Peyer's patch (tissue), 4 donors: Measurements from ENCODE around the gene GSTA2. TPM values are rescaled to one million over a fixed set of nuclear protein-coding genes. Genes with fewer than 3 reads are reported as not detected.
"Not testable (repeated sequence)": the region's sequence is repeated elsewhere in the genome, so short reads cannot be mapped to it uniquely, and the experiment has no call there.

Experiments
- DNase-seq, 3 donors: peaks; one replicate each; pipeline ENCODE4 v3.0.0-alpha.2; 2017 to 2019
- H3K27ac ChIP-seq, 4 donors: fragments of 200-600 bp; sonication (generic); one replicate each; pipeline ENCODE4 v1.5.1; 2016 to 2019
- H3K27me3 ChIP-seq, 2 donors: fragments of 200-600 bp; sonication (generic); one replicate each; pipeline ENCODE4 v1.5.1; 2019
- H3K36me3 ChIP-seq, 3 donors: fragments of 200-600 bp; sonication (generic); one replicate each; pipeline ENCODE4 v1.5.1; 2016 to 2019
- H3K4me1 ChIP-seq, 4 donors: fragments of 200-600 bp; sonication (generic); one replicate each; pipeline ENCODE4 v1.5.1; 2016 to 2019
- H3K4me3 ChIP-seq, 4 donors: fragments of 200-600 bp; sonication (generic); 1 replicate in 3 of 4; 2 replicates in 1 of 4; pipeline ENCODE4 v1.5.1; 2016 to 2019; ENCODE audit warnings: mild to moderate bottlenecking in 1 of 4
- H3K9me3 ChIP-seq, 4 donors: fragments of 200-600 bp; sonication (generic); one replicate each; pipeline ENCODE4 v1.5.1; 2016 to 2019; ENCODE audit warnings: mild to moderate bottlenecking in 1 of 4
- CTCF ChIP-seq, 6 experiments: fragments of 450-650 bp in 4 of 6; fragments of 200-600 bp in 2 of 6; sonication (generic) in 1 of 6; IDR thresholded peaks; one replicate each; pipeline ENCODE4 v1.5.1; 2017 to 2019; ENCODE audit warnings: antibody characterized with exemption in 6 of 6, mild to moderate bottlenecking in 3 of 6, moderate library complexity in 1 of 6
- POLR2A ChIP-seq, 2 donors: fragments of 450-650 bp; IDR thresholded peaks; one replicate each; pipeline ENCODE4 v1.5.1; 2017; ENCODE audit warnings: antibody characterized with exemption in 2 of 2, mild to moderate bottlenecking in 2 of 2, moderate library complexity in 2 of 2
- total RNA-seq, 4 donors: library from RNA; depleted of rRNA; stranded (reverse); fragments of >200 nt; gene quantifications; one replicate each; pipeline ENCODE4 v1.1.0, GENCODE V29; 2016

The GSTA2 gene
- total RNA-seq, 4 donors from 2014 or later = 15.7 to 92.2 (median 58.4) TPM

GRCh38 chr6:52754443-52754842 is 8.8 kb downstream of the GSTA2 start:
- Histone ChIP-seq H3K27ac (no peak overlapping the region), H3K9me3 (no peaks in the 10 kb centered on the region), H3K4me1 (no peaks in the 10 kb centered on the region), H3K36me3 (peaks cover 0 to 5% (median 0%) of the 10 kb centered on the region in 3 donors), H3K27me3 (no peaks in the 10 kb centered on the region), H3K4me3 (no peak overlapping the region)
- no peak for DNase-seq
- TF ChIP-seq POLR2A (IDR thresholded peaks at IDR 0.05) = no peak

DNA sequence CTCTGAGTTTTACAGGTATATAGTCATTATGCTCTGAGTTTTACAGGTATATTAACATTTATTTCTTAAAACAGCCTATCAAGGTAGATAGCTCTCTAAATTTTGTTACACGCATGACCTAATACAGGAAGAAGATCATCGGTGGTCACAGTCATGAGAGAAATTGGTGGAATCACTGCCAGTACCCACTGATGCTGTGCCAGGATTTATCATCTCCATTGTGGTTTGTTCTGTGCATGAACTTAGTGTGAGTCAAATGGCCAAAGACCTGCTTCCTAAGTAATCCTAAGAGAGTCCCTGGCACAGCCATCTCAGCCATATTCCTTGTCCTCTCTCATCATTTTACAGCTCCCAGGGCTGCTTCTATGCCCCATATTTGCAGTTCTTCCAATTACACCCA is 10.1 kb downstream of the GSTA2 start:
- not testable (repeated sequence) for H3K27me3 ChIP-seq, DNase-seq, H3K27ac ChIP-seq, H3K4me3 ChIP-seq, H3K36me3 ChIP-seq, H3K4me1 ChIP-seq, H3K9me3 ChIP-seq

- Histone ChIP-seq H3K4me1 (no peaks in the 10 kb centered on the region), H3K27ac (no peak overlapping the region), H3K9me3 (no peaks in the 10 kb centered on the region), H3K27me3 (no peaks in the 10 kb centered on the region), H3K4me3 (no peak overlapping the region), H3K36me3 (peaks cover 0 to 5% (median 0%) of the 10 kb centered on the region in 3 donors)
- DNase-seq = no peak
- TF ChIP-seq CTCF (IDR thresholded peaks at IDR 0.05) (no peak), POLR2A (IDR thresholded peaks at IDR 0.05) (no peak)
These were observed 11.0 kb downstream of the GSTA2 start for GRCh38 chr6:52752310-52752709.

- no peak for TF ChIP-seq POLR2A (IDR thresholded peaks at IDR 0.05)
- no peak for TF ChIP-seq CTCF (IDR thresholded peaks at IDR 0.05)
- no peak for DNase-seq
- Histone ChIP-seq H3K36me3 (peaks cover 0 to 5% (median 0%) of the 10 kb centered on the region in 3 donors), H3K4me3 (no peak overlapping the region), H3K27me3 (no peaks in the 10 kb centered on the region), H3K4me1 (no peaks in the 10 kb centered on the region), H3K9me3 (no peaks in the 10 kb centered on the region), H3K27ac (no peak overlapping the region)
These were observed 13.6 kb downstream of the GSTA2 start for GRCh38 chr6:52749556-52750152.

- not testable (repeated sequence) for H3K36me3 ChIP-seq, H3K4me1 ChIP-seq, H3K4me3 ChIP-seq, H3K9me3 ChIP-seq, DNase-seq, H3K27ac ChIP-seq, H3K27me3 ChIP-seq
These were observed 16.0 kb downstream of the GSTA2 start for GRCh38 chr6:52747301-52747700.

DNA sequence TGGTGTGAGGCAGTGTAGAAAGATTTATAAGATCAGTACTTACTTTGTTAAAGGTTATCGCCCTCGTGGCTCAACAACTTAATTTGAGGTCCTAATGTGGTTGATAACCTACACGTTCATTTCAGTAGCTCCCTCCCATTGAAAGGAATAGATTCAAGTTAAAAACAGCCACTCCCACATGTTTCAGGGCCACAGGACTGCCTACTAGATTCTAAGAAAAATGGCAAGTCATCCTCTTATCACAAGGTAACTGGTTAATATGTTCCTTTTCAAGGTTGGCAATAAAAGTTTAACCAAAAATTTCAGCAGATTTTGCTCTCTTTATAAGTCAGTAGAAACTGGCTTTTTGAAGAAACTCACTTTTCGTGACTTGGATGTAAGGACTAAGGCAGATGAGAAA is 17.1 kb downstream of the GSTA2 start:
- no peaks in the 10 kb centered on the region for H3K9me3 ChIP-seq
- no peaks in the 10 kb centered on the region for H3K4me1 ChIP-seq
- DNase-seq = no peak
- H3K36me3 ChIP-seq = peaks cover 0 to 3% (median 0%) of the 10 kb centered on the region in 3 donors
- no peak overlapping the region for H3K27ac ChIP-seq
- no peaks in the 10 kb centered on the region for H3K27me3 ChIP-seq
- no peak for TF ChIP-seq CTCF (IDR thresholded peaks at IDR 0.05)
- no peak for TF ChIP-seq POLR2A (IDR thresholded peaks at IDR 0.05)
- H3K4me3 ChIP-seq = no peak overlapping the region

DNA sequence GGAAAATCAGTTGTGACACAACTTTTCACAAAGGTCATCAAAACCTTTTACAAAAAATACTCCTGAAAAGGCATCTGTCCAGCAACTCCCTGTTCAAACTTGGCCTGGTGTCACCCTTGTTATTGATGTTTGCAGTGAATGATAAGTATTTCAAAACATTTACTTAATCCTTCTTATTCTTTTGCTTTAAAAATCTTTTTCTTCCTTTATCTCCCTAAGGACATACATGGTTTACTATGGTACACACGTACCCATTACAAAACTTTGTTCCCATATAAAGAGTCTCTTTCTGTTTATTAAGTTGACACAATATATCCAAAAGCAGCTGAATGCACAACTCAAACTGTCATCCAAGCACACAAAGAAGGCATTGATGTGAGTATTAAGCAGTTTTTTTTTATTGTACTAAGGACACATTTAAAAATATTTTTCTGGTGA is 17.5 kb downstream of the GSTA2 start:
- TF ChIP-seq POLR2A (IDR thresholded peaks at IDR 0.05) = no peak
- TF ChIP-seq CTCF (IDR thresholded peaks at IDR 0.05) = no peak

More for the DNA sequence above, 17.5 kb downstream of the GSTA2 start:
- no peaks in the 10 kb centered on the region for H3K27me3 ChIP-seq
- no peak overlapping the region for H3K27ac ChIP-seq
- H3K4me3 ChIP-seq = no peak overlapping the region
- H3K36me3 ChIP-seq = no peaks in the 10 kb centered on the region
- no peaks in the 10 kb centered on the region for H3K4me1 ChIP-seq
- no peak for DNase-seq
- no peaks in the 10 kb centered on the region for H3K9me3 ChIP-seq
